ENCODE data around the gene P2RY6. TPM values are rescaled to one million over a fixed set of nuclear protein-coding genes. Genes with fewer than 3 reads are reported as not detected.

P2RY6 gene
- polyA plus RNA-seq, 10 donors, result 1.3 to 3.1 (median 2.0) TPM

GRCh38 chr11:73236205-73236765 lies 35.9 kb upstream of the P2RY6 start:
- DNase-seq, result no peak

- no peak for DNase-seq
Observed at GRCh38 chr11:73236854-73237253, 35.3 kb upstream of the P2RY6 start.

- no peak for DNase-seq
Observed at GRCh38 chr11:73237471-73238290, 34.5 kb upstream of the P2RY6 start.

GRCh38 chr11:73239111-73239521 lies 33.0 kb upstream of the P2RY6 start:
- no peak for DNase-seq

GRCh38 chr11:73239571-73240189 lies 32.5 kb upstream of the P2RY6 start:
- no peak for DNase-seq

GRCh38 chr11:73240190-73240781 lies 31.9 kb upstream of the P2RY6 start:
- DNase-seq, result peak in 1 of 3 donors; percentile 22

GRCh38 chr11:73241300-73241699 lies 30.8 kb upstream of the P2RY6 start:
- no peak for DNase-seq

- peak; percentile 64 to 89 (median 76) for DNase-seq
Observed at GRCh38 chr11:73242251-73243092, 29.7 kb upstream of the P2RY6 start.

GRCh38 chr11:73243093-73243485 lies 29.0 kb upstream of the P2RY6 start:
- DNase-seq, result no peak

GRCh38 chr11:73244589-73245240 lies 27.4 kb upstream of the P2RY6 start:
- DNase-seq, result no peak

- no peak for DNase-seq
Observed at GRCh38 chr11:73245461-73245860, 26.7 kb upstream of the P2RY6 start.

GRCh38 chr11:73246303-73246702 lies 25.8 kb upstream of the P2RY6 start:
- no peak for DNase-seq

- DNase-seq, result no peak
Observed at GRCh38 chr11:73248526-73249185, 23.5 kb upstream of the P2RY6 start.

- DNase-seq, result no peak
Observed at GRCh38 chr11:73249304-73249703, 22.8 kb upstream of the P2RY6 start.

GRCh38 chr11:73249853-73250783 lies 22.0 kb upstream of the P2RY6 start:
- DNase-seq, result no peak

- no peak for DNase-seq
Observed at GRCh38 chr11:73252577-73253191, 19.5 kb upstream of the P2RY6 start.

- peak in 2 of 3 donors; percentile 31 to 81 for DNase-seq
Observed at GRCh38 chr11:73257342-73258103, 14.6 kb upstream of the P2RY6 start.
